A549 (cell line): Measurements from ENCODE around the gene KLK10.

ENCODE experiments used
- CBX2 ChIP-seq: fragments of 200-600 bp; sonication (generic); IDR thresholded peaks from 2 replicates; pipeline ENCODE4 v1.6.1; 2016; ENCODE audit warnings: low read depth, mild to moderate bottlenecking, borderline replicate concordance
- EP300 ChIP-seq, 2 experiments: fragments of >200 bp; sonication (Bioruptor Twin); formaldehyde crosslinking; IDR thresholded peaks; 2 replicates in 1 of 2; 3 replicates in 1 of 2; pipeline ENCODE4 v1.6.1; 2016 to 2017
- HDAC2 ChIP-seq: fragments of 200-600 bp; sonication (generic); IDR thresholded peaks from 2 replicates; pipeline ENCODE4 v1.6.1; 2016
- MAZ ChIP-seq: fragments of 150-350 bp; IDR thresholded peaks from 2 replicates; pipeline ENCODE4 v1.6.1; 2014; ENCODE audit warnings: antibody characterized with exemption, low read depth, low read length, borderline replicate concordance
- POLR2A ChIP-seq: IDR thresholded peaks from 2 replicates; pipeline ENCODE4 v1.6.1; 2012; ENCODE audit warnings: mild to moderate bottlenecking, low read length
- RAD21 ChIP-seq, 2 experiments: fragments of >200 bp in 1 of 2; sonication (Bioruptor Twin) in 1 of 2; formaldehyde crosslinking in 1 of 2; IDR thresholded peaks in 1 of 2; conservative IDR thresholded peaks in 1 of 2; 2 replicates in 1 of 2; 3 replicates in 1 of 2; pipeline ENCODE4 v1.6.1; 2012 to 2018; ENCODE audit warnings: inconsistent platforms in 1 of 2
- TF ChIP-seq, protein P1 (sequence below): fragments of >200 bp; sonication (Bioruptor Twin); formaldehyde crosslinking; IDR thresholded peaks from 3 replicates; pipeline ENCODE4 v1.5.1; 2016
- TF ChIP-seq, protein P2 (sequence below): fragments of 200-600 bp; sonication (generic); IDR thresholded peaks from 2 replicates; pipeline ENCODE4 v1.6.1; 2016; ENCODE audit warnings: antibody characterized with exemption, mild to moderate bottlenecking, moderate library complexity

DNA sequence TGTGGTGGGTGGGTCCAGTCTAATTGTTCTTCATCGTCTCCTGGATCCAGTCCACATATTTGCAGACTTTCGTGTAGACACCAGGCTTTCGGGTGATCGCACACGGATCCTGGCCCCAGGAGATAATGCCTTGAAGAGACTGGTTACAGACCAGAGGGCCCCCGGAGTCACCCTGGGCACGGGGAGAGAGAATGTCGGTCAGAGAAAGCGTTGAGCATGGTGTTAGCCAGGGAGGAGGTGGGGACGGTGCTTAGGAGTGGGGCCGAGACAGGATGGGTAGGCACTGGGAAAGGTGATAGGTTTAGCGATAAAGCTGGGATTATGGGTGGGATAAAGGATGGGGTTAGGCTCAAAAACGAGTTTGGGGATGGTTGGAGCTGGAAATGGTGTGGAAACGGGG is 3.0 kb upstream of the KLK10 start:
- TF ChIP-seq, protein P1, sequence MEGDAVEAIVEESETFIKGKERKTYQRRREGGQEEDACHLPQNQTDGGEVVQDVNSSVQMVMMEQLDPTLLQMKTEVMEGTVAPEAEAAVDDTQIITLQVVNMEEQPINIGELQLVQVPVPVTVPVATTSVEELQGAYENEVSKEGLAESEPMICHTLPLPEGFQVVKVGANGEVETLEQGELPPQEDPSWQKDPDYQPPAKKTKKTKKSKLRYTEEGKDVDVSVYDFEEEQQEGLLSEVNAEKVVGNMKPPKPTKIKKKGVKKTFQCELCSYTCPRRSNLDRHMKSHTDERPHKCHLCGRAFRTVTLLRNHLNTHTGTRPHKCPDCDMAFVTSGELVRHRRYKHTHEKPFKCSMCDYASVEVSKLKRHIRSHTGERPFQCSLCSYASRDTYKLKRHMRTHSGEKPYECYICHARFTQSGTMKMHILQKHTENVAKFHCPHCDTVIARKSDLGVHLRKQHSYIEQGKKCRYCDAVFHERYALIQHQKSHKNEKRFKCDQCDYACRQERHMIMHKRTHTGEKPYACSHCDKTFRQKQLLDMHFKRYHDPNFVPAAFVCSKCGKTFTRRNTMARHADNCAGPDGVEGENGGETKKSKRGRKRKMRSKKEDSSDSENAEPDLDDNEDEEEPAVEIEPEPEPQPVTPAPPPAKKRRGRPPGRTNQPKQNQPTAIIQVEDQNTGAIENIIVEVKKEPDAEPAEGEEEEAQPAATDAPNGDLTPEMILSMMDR = no peak
- TF ChIP-seq MAZ (no peak), HDAC2 (no peak), EP300 (IDR thresholded peaks at IDR 0.05) (no peak), RAD21 (conservative IDR thresholded peaks at IDR 0.05 in 1 of 2, IDR thresholded peaks at IDR 0.05 in 1 of 2) (no peak), POLR2A (no peak), CBX2 (no peak)
- TF ChIP-seq, protein P2, sequence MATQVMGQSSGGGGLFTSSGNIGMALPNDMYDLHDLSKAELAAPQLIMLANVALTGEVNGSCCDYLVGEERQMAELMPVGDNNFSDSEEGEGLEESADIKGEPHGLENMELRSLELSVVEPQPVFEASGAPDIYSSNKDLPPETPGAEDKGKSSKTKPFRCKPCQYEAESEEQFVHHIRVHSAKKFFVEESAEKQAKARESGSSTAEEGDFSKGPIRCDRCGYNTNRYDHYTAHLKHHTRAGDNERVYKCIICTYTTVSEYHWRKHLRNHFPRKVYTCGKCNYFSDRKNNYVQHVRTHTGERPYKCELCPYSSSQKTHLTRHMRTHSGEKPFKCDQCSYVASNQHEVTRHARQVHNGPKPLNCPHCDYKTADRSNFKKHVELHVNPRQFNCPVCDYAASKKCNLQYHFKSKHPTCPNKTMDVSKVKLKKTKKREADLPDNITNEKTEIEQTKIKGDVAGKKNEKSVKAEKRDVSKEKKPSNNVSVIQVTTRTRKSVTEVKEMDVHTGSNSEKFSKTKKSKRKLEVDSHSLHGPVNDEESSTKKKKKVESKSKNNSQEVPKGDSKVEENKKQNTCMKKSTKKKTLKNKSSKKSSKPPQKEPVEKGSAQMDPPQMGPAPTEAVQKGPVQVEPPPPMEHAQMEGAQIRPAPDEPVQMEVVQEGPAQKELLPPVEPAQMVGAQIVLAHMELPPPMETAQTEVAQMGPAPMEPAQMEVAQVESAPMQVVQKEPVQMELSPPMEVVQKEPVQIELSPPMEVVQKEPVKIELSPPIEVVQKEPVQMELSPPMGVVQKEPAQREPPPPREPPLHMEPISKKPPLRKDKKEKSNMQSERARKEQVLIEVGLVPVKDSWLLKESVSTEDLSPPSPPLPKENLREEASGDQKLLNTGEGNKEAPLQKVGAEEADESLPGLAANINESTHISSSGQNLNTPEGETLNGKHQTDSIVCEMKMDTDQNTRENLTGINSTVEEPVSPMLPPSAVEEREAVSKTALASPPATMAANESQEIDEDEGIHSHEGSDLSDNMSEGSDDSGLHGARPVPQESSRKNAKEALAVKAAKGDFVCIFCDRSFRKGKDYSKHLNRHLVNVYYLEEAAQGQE = no peak
